ENCODE results near the gene PPIL1. TPM values are rescaled to one million over a fixed set of nuclear protein-coding genes. Genes with fewer than 3 reads are reported as not detected.

Gene PPIL1
- total and polyA plus RNA-seq, 4 donors = 15.8 to 23.9 (median 20.3) TPM

DNA sequence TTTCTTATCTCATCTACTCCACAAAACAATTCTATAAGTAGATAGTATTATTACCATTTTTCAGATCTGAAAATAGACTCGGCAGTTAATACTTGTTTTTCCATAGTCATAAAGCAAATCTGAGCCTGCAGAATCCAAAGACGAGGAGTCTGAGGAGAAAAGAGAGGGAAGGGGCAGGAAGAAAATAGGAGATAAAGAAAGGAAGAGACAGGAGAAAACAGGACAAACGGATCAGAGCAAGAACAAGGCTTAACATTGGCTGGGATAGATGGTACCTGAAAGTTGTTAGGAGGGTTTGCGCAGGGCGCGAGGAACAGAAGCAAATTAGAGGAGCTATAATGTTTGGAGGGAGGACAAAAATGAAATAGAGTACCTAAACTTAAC lies 639 bp upstream of the PPIL1 start (continued):
- TF ChIP-seq, protein P1, sequence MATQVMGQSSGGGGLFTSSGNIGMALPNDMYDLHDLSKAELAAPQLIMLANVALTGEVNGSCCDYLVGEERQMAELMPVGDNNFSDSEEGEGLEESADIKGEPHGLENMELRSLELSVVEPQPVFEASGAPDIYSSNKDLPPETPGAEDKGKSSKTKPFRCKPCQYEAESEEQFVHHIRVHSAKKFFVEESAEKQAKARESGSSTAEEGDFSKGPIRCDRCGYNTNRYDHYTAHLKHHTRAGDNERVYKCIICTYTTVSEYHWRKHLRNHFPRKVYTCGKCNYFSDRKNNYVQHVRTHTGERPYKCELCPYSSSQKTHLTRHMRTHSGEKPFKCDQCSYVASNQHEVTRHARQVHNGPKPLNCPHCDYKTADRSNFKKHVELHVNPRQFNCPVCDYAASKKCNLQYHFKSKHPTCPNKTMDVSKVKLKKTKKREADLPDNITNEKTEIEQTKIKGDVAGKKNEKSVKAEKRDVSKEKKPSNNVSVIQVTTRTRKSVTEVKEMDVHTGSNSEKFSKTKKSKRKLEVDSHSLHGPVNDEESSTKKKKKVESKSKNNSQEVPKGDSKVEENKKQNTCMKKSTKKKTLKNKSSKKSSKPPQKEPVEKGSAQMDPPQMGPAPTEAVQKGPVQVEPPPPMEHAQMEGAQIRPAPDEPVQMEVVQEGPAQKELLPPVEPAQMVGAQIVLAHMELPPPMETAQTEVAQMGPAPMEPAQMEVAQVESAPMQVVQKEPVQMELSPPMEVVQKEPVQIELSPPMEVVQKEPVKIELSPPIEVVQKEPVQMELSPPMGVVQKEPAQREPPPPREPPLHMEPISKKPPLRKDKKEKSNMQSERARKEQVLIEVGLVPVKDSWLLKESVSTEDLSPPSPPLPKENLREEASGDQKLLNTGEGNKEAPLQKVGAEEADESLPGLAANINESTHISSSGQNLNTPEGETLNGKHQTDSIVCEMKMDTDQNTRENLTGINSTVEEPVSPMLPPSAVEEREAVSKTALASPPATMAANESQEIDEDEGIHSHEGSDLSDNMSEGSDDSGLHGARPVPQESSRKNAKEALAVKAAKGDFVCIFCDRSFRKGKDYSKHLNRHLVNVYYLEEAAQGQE (IDR thresholded peaks at IDR 0.05) = no peak
- no peak for TF ChIP-seq SP1 (IDR thresholded peaks at IDR 0.05)

DNA sequence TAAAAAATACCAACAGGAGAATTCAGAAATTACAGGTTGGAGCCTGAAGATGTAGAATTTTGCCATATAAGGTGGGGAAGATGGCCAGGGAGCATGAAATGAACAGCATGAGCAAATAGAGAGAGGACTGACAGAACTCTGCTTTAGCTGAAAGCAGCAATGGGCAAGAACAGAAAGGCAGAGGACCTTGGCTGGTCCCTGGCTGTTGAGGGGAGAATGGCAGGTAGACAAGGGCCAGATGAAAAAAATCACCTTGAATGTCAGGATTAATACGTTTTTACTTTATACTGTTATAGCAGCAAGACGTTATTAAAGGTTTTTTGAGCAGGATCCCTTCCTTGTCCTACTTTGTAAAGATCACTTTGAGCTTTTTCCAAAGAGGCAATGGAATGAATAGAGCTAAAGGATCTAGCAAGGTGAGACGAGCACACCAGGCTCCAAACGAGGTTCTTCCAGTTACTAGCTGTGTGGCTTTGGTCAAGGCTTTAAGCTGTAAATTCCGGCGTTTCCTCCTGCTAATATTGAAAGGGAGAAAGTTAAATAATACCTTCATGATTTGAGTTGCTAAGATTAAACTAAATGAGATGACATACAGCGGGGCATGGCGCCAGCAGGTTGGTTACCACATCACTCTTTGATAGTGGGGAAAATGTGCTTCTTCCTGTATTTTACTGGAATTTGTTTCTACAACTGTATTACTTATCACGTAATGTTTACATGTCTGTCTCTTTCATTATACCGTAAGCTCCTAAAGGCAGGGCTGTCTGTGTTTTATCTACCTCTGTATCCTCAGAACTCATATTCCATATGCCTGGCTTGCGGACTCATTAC lies 776 bp downstream of the PPIL1 start:
- Histone ChIP-seq H3K27ac (ENCODE audit: low read depth in 1 of 2, low read length in 2 of 2) (peak overlapping the region; percentile 87 to 90), H3K9ac (ENCODE audit: low read depth in 1 of 2, low read length in 2 of 2) (peak overlapping the region; percentile 86 to 92), H3K27me3 (ENCODE audit: control insufficient read depth in 4 of 4, insufficient read depth in 4 of 4, low read length in 3 of 4) (peaks cover 0 to 4% (median 0%) of the 10 kb centered on the region in 4 donors), H3K4me1 (ENCODE audit: control insufficient read depth in 4 of 4, insufficient read depth in 4 of 4, low read length in 3 of 4) (peaks cover 3 to 21% (median 12%) of the 10 kb centered on the region in 4 donors), H3K9me3 (ENCODE audit: control insufficient read depth in 4 of 4, low read length in 3 of 4) (no peaks in the 10 kb centered on the region), H3K36me3 (ENCODE audit: control insufficient read depth in 4 of 4, insufficient read depth in 3 of 4, low read depth in 1 of 4, low read length in 3 of 4) (no peaks in the 10 kb centered on the region), H3K4me3 (ENCODE audit: low read depth in 1 of 3, low read length in 3 of 3) (peak overlapping the region; percentile 86 to 91 (median 91))
- DNase-seq (ENCODE audit: low spot score) = no peak
- no peak for TF ChIP-seq JUND (IDR thresholded peaks at IDR 0.05)
- TF ChIP-seq, protein P2, sequence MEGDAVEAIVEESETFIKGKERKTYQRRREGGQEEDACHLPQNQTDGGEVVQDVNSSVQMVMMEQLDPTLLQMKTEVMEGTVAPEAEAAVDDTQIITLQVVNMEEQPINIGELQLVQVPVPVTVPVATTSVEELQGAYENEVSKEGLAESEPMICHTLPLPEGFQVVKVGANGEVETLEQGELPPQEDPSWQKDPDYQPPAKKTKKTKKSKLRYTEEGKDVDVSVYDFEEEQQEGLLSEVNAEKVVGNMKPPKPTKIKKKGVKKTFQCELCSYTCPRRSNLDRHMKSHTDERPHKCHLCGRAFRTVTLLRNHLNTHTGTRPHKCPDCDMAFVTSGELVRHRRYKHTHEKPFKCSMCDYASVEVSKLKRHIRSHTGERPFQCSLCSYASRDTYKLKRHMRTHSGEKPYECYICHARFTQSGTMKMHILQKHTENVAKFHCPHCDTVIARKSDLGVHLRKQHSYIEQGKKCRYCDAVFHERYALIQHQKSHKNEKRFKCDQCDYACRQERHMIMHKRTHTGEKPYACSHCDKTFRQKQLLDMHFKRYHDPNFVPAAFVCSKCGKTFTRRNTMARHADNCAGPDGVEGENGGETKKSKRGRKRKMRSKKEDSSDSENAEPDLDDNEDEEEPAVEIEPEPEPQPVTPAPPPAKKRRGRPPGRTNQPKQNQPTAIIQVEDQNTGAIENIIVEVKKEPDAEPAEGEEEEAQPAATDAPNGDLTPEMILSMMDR (IDR thresholded peaks at IDR 0.05; ENCODE audit: low read depth, low read length, missing input control) = no peak
- TF ChIP-seq, protein P3, sequence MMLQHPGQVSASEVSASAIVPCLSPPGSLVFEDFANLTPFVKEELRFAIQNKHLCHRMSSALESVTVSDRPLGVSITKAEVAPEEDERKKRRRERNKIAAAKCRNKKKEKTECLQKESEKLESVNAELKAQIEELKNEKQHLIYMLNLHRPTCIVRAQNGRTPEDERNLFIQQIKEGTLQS (IDR thresholded peaks at IDR 0.05) = no peak
- no peak for TF ChIP-seq TAF1 (conservative IDR thresholded peaks at IDR 0.05)
- whole genome bisulfite sequencing = 14% methylated on average over 11 of the region's 11 CpGs

DNA sequence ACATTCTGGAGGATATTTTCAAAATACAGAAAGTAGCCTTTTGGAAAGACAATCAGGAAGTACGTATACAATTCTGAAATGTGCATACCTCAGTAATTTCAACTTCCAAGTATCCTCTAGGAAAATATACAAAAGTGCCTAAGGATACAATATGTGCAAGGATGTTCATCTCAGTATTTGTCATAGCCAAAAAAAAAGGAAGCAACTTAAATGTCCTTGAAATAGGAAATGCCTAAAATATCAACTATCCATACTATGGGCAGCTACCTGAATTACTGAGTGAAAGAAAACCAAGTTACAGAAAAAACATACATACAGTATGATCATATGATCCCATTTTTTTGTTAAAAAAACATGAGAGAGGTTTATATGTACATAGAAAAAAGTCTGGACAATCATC lies 1.5 kb downstream of the PPIL1 start:
- Histone ChIP-seq H3K27ac (ENCODE audit: low read depth in 1 of 2, low read length in 2 of 2) (no peak overlapping the region), H3K36me3 (ENCODE audit: control insufficient read depth in 4 of 4, insufficient read depth in 3 of 4, low read depth in 1 of 4, low read length in 3 of 4) (no peaks in the 10 kb centered on the region), H3K9ac (ENCODE audit: low read depth in 1 of 2, low read length in 2 of 2) (no peak overlapping the region), H3K4me3 (ENCODE audit: low read depth in 1 of 3, low read length in 3 of 3) (no peak overlapping the region), H3K9me3 (ENCODE audit: control insufficient read depth in 4 of 4, low read length in 3 of 4) (no peaks in the 10 kb centered on the region), H3K4me1 (ENCODE audit: control insufficient read depth in 4 of 4, insufficient read depth in 4 of 4, low read length in 3 of 4) (peaks cover 3 to 21% (median 12%) of the 10 kb centered on the region in 4 donors), H3K27me3 (ENCODE audit: control insufficient read depth in 4 of 4, insufficient read depth in 4 of 4, low read length in 3 of 4) (peaks cover 0 to under 1% (median 0%) of the 10 kb centered on the region in 4 donors)
- no peak for DNase-seq (ENCODE audit: low spot score)
- TF ChIP-seq, protein P2 (IDR thresholded peaks at IDR 0.05; ENCODE audit: low read depth, low read length, missing input control) = no peak
- WGBS = 93% methylated on average over 1 of the region's 1 CpG

Measured in liver (tissue), 9 donors.